K562 (cell line): ENCODE data around the gene PBX2. TPM values are rescaled to one million over a fixed set of nuclear protein-coding genes. Genes with fewer than 3 reads are reported as not detected.

Experiments used
- ATF6 ChIP-seq: sonication (generic); formaldehyde crosslinking; IDR thresholded peaks from 2 replicates; pipeline ENCODE4 v1.4.0; 2020; ENCODE audit warnings: mild to moderate bottlenecking, missing genetic modification reagents
- CREB3 ChIP-seq: fragments of 450-650 bp; conservative IDR thresholded peaks from 2 replicates; pipeline ENCODE4 v1.6.1; 2016; ENCODE audit warnings: missing genetic modification characterization, low read depth, mild to moderate bottlenecking, missing compliant biosample characterization, moderate library complexity
- DPF2 ChIP-seq: fragments of 450-650 bp; IDR thresholded peaks from 2 replicates; pipeline ENCODE4 v1.6.1; 2016
- FOXM1 ChIP-seq, 2 experiments: fragments of 450-650 bp in 1 of 2; sonication (generic) in 1 of 2; formaldehyde crosslinking in 1 of 2; IDR thresholded peaks; 2 replicates each; pipeline versions ENCODE4 v1.6.1 to v1.9.0; 2017 to 2022; ENCODE audit warnings: low read depth in 2 of 2, mild to moderate bottlenecking in 2 of 2, missing genetic modification reagents in 1 of 2, moderate library complexity in 1 of 2
- GATA2 ChIP-seq: sonication (generic); formaldehyde crosslinking; IDR thresholded peaks from 2 replicates; pipeline ENCODE4 v1.4.0; 2020; ENCODE audit warnings: mild to moderate bottlenecking, missing genetic modification reagents
- KDM5B ChIP-seq: fragments of 200-600 bp; sonication (generic); IDR thresholded peaks from 2 replicates; pipeline ENCODE4 v1.6.1; 2012; ENCODE audit warnings: low read depth, mild to moderate bottlenecking, moderate library complexity, low read length, control low read depth, inconsistent platforms; ENCODE audit not compliant: insufficient replicate concordance
- NCOR1 ChIP-seq: fragments of 450-650 bp; IDR thresholded peaks from 2 replicates; pipeline ENCODE4 v1.6.1; 2016; ENCODE audit warnings: mild to moderate bottlenecking, moderate library complexity
- NONO ChIP-seq, 2 experiments: fragments of 200-400 bp in 1 of 2; fragments of 450-650 bp in 1 of 2; formaldehyde crosslinking in 1 of 2; IDR thresholded peaks; 2 replicates each; pipeline ENCODE4 v1.6.1; 2017; ENCODE audit warnings: low read depth in 2 of 2, mild to moderate bottlenecking in 2 of 2, moderate library complexity in 2 of 2, low read length in 1 of 2
- RCOR1 ChIP-seq, 2 experiments: IDR thresholded peaks; 2 replicates each; pipeline ENCODE4 v1.6.1; 2012; ENCODE audit warnings: low read depth in 2 of 2, low read length in 2 of 2, borderline replicate concordance in 1 of 2, improper control_type of control experiment in 1 of 2
- TARDBP ChIP-seq: fragments of 450-650 bp; IDR thresholded peaks from 2 replicates; pipeline ENCODE4 v1.6.1; 2016
- YBX1 ChIP-seq: fragments of 450-650 bp; IDR thresholded peaks from 2 replicates; pipeline ENCODE4 v1.7.1; 2016; ENCODE audit warnings: mild to moderate bottlenecking
- ZNF518B ChIP-seq: fragments of 250-450 bp; sonication (Bioruptor Pico); IDR thresholded peaks from 2 replicates; pipeline ENCODE4 v1.5.0; 2021; ENCODE audit warnings: mild to moderate bottlenecking, moderate library complexity
- ZNF695 ChIP-seq: fragments of 450-650 bp; formaldehyde crosslinking; IDR thresholded peaks from 2 replicates; pipeline ENCODE4 v1.4.0; 2020; ENCODE audit warnings: mild to moderate bottlenecking, moderate library complexity
- polyA plus RNA-seq, 8 experiments: library from polyadenylated mRNA; depleted of rRNA in 4 of 8; stranded (reverse) in 5 of 8; unstranded in 3 of 8; fragments of >200 nt; fragmentation: Nextera tagmentation in 2 of 8; fragmentation: Illumina TruSeq in 1 of 8; extraction: Ambion mirVana in 2 of 8; extraction: Trizol in 1 of 8; gene quantifications; 2 replicates each; pipeline versions ENCODE4 v1.2.1 to v1.2.3, GENCODE V29; 2011 to 2014; ENCODE audit warnings: inconsistent platforms in 1 of 8, missing spikeins in 1 of 8
- total RNA-seq, 7 experiments: library from RNA; depleted of rRNA in 6 of 7; stranded (reverse); fragments of >200 nt in 6 of 7; fragmentation: Illumina TruSeq in 2 of 7; extraction: Trizol in 2 of 7; gene quantifications; 2 replicates each; pipeline versions ENCODE4 v1.2.1 to v1.2.3, GENCODE V29; 2011 to 2021; ENCODE audit warnings: low replicate concordance in 1 of 7

Gene PBX2
- total and polyA plus RNA-seq, 9 of the 15 experiments (the other 6 are each of a cell fraction or from before 2014, with no cell fraction given), result 1.9 to 134 (median 62.5) TPM

- TF ChIP-seq CREB3 (no peak), FOXM1 (IDR thresholded peaks at IDR 0.05; ENCODE audit: low read depth) (0 out of 2 replicates have a peak, but pooled peaks have one; percentile 12), FOXM1 (CRISPR knock-in tag; IDR thresholded peaks at IDR 0.05; ENCODE audit: low read depth) (no peak), NCOR1 (no peak), ZNF695 (CRISPR knock-in tag) (no peak), NONO (IDR thresholded peaks at IDR 0.05; ENCODE audit: low read depth in 2 of 2, low read length in 1 of 2) (no peak), KDM5B (no peak), ATF6 (CRISPR knock-in tag) (0 out of 2 replicates have a peak, but pooled peaks have one; percentile 10), RCOR1 (IDR thresholded peaks at IDR 0.05; ENCODE audit: borderline replicate concordance in 1 of 2, low read depth in 2 of 2, low read length in 2 of 2) (peak in 1 of 2 experiments; percentile 76; a peak in 2 of 4 replicates), DPF2 (0 out of 2 replicates have a peak, but pooled peaks have one; percentile 3), YBX1 (no peak), ZNF518B (no peak), TARDBP (no peak), GATA2 (no peak)
These were observed 12.0 kb downstream of the PBX2 start, which contains the start of gene RNF5 (continued) for GRCh38 chr6:32177788-32178546.
